Osteocyte (in vitro differentiated cells): ENCODE data around the gene AKAP13. TPM values are rescaled to one million over a fixed set of nuclear protein-coding genes. Genes with fewer than 3 reads are reported as not detected.

Experiments used
- DNase-seq: peaks from one replicate; pipeline ENCODE4 v3.0.0; 2021; ENCODE audit warnings: mixed read lengths; ENCODE audit not compliant: unreplicated experiment; ENCODE audit errors: extremely low spot score
- H3K27ac Mint-ChIP-seq: one replicate; pipeline ENCODE4 v1.8.0; 2021; ENCODE audit warnings: mild to moderate bottlenecking, mixed read lengths; ENCODE audit not compliant: unreplicated experiment
- H3K27me3 Mint-ChIP-seq: one replicate; pipeline ENCODE4 v1.8.0; 2021; ENCODE audit warnings: mixed read lengths; ENCODE audit not compliant: unreplicated experiment
- H3K36me3 Mint-ChIP-seq: one replicate; pipeline ENCODE4 v1.8.0; 2021; ENCODE audit warnings: mixed read lengths; ENCODE audit not compliant: unreplicated experiment
- H3K4me1 Mint-ChIP-seq: one replicate; pipeline ENCODE4 v1.8.0; 2021; ENCODE audit warnings: mixed read lengths; ENCODE audit not compliant: unreplicated experiment
- H3K4me3 Mint-ChIP-seq: one replicate; pipeline ENCODE4 v1.8.0; 2021; ENCODE audit warnings: mild to moderate bottlenecking, moderate library complexity, mixed read lengths; ENCODE audit not compliant: unreplicated experiment
- H3K9me3 Mint-ChIP-seq: one replicate; pipeline ENCODE4 v1.8.0; 2021; ENCODE audit warnings: mixed read lengths; ENCODE audit not compliant: unreplicated experiment
- total RNA-seq: library from RNA; stranded (reverse); gene quantifications from 2 replicates; pipeline ENCODE4 v1.2.1, GENCODE V29; 2021
- TF ChIP-seq, protein P1 (sequence below): fragments of 200-600 bp; sonication (generic); IDR thresholded peaks from 2 replicates; pipeline ENCODE4 v1.5.0; 2021; ENCODE audit warnings: antibody characterized with exemption, mild to moderate bottlenecking, moderate library complexity

The AKAP13 gene
- total RNA-seq, 1 donor from 2014 or later: 146 TPM

GRCh38 chr15:85624291-85624801 lies 243.9 kb downstream of the AKAP13 start:
- H3K36me3 Mint-ChIP-seq: peaks cover 7% of the 10 kb centered on the region
- DNase-seq: no peak
- peak overlapping the region; percentile 73 for H3K27ac Mint-ChIP-seq

GRCh38 chr15:85625166-85625830 lies 244.9 kb downstream of the AKAP13 start:
- Mint-ChIP-seq H3K36me3 (peaks cover 7% of the 10 kb centered on the region), H3K9me3 (no peaks in the 10 kb centered on the region)

More at GRCh38 chr15:85624291-85624801, 243.9 kb downstream of the AKAP13 start:
- no peak overlapping the region for H3K4me3 Mint-ChIP-seq
- peaks cover 47% of the 10 kb centered on the region for H3K4me1 Mint-ChIP-seq
- H3K9me3 Mint-ChIP-seq: no peaks in the 10 kb centered on the region
- TF ChIP-seq, protein P1, sequence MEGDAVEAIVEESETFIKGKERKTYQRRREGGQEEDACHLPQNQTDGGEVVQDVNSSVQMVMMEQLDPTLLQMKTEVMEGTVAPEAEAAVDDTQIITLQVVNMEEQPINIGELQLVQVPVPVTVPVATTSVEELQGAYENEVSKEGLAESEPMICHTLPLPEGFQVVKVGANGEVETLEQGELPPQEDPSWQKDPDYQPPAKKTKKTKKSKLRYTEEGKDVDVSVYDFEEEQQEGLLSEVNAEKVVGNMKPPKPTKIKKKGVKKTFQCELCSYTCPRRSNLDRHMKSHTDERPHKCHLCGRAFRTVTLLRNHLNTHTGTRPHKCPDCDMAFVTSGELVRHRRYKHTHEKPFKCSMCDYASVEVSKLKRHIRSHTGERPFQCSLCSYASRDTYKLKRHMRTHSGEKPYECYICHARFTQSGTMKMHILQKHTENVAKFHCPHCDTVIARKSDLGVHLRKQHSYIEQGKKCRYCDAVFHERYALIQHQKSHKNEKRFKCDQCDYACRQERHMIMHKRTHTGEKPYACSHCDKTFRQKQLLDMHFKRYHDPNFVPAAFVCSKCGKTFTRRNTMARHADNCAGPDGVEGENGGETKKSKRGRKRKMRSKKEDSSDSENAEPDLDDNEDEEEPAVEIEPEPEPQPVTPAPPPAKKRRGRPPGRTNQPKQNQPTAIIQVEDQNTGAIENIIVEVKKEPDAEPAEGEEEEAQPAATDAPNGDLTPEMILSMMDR: no peak
- no peaks in the 10 kb centered on the region for H3K27me3 Mint-ChIP-seq

DNA sequence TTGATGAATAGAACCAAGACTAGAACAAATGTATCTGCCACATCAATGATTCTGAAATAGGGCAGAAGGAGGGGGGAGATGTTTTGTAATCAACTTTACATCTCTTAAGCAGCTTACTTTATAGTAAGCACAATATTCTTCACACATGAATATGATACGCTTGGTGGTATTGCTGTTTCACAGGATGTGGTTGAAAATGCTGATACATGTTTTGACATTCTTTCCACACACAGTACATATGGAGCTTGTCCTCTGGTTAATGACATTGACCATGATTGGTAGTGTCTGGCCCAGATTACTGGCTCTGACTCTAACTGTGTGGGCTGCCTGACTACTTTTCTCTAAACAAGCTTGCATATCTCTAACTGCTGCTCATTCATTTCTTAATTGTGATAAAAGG lies 245.5 kb downstream of the AKAP13 start:
- peak overlapping the region; percentile 73 for H3K27ac Mint-ChIP-seq
- no peak for DNase-seq

More at GRCh38 chr15:85625166-85625830, 244.9 kb downstream of the AKAP13 start:
- H3K27ac Mint-ChIP-seq: peak overlapping the region; percentile 73
- TF ChIP-seq, protein P1: no peak
- no peak for DNase-seq
- H3K27me3 Mint-ChIP-seq: no peaks in the 10 kb centered on the region
- H3K4me1 Mint-ChIP-seq: peaks cover 50% of the 10 kb centered on the region
- H3K4me3 Mint-ChIP-seq: no peak overlapping the region

DNA sequence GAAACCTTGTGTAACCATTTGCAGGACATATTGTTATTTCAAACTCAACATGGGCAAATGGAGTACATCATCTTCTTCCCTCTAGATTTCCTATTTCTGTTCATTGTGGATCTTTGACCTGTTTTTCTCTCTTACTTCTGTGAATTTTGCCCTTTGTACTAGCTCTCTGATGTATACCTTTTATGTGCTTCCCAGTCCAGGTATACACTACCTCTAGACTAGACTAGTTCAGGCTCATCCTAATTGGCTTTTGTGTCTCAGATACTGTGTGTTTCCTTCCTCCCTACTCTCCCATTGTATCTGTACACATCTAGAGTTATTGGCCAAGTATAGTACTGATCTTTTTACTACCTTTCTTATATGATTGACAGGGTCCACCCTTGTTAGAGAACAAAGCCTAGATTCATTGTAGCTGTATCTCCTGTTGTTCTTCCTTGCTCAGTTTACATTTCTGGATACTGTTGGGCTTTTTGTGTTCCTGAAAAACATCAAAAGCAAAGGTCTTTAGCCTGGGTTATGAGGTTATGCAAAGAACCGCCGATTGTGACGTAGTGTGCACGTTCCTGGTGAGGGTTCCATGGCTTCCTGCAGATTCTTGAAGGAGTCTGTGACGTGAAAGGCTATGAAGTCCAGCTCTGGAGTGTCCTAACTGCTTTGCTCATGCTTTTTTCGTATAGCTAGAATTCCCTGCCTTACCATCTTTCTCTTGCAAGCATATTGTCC lies 247.0 kb downstream of the AKAP13 start:
- Mint-ChIP-seq H3K36me3 (peaks cover 12% of the 10 kb centered on the region), H3K4me3 (no peak overlapping the region), H3K27me3 (no peaks in the 10 kb centered on the region), H3K27ac (no peak overlapping the region), H3K9me3 (no peaks in the 10 kb centered on the region), H3K4me1 (peaks cover 47% of the 10 kb centered on the region)
- DNase-seq: no peak
- TF ChIP-seq, protein P1: no peak

More for the DNA sequence above, 245.5 kb downstream of the AKAP13 start:
- peaks cover 11% of the 10 kb centered on the region for H3K36me3 Mint-ChIP-seq
- H3K4me1 Mint-ChIP-seq: peaks cover 52% of the 10 kb centered on the region
- H3K4me3 Mint-ChIP-seq: no peak overlapping the region
- no peaks in the 10 kb centered on the region for H3K9me3 Mint-ChIP-seq
- TF ChIP-seq, protein P1: no peak
- no peaks in the 10 kb centered on the region for H3K27me3 Mint-ChIP-seq

DNA sequence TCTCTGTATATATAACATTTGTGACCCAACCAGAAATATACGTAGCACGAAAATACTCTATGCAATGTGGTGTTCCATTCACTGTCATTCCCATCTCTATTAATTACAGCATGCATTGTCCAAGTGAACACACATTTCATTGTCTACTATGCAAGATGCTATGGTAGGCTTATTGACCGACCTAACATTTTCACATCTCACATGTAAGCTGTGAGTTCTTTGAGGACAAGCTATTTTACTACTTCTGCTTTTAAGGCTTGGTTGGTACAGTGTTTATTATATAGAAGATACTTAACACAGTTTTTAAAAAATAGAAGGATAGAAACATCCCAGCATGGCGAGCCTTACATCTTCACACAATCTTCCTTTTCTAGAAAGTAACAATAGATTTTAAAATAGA lies 249.9 kb downstream of the AKAP13 start:
- no peaks in the 10 kb centered on the region for H3K9me3 Mint-ChIP-seq
- H3K4me3 Mint-ChIP-seq: no peak overlapping the region
- TF ChIP-seq, protein P1: no peak
- no peak for DNase-seq
- H3K36me3 Mint-ChIP-seq: peaks cover 15% of the 10 kb centered on the region
- H3K4me1 Mint-ChIP-seq: peaks cover 20% of the 10 kb centered on the region
- H3K27ac Mint-ChIP-seq: no peak overlapping the region
- no peaks in the 10 kb centered on the region for H3K27me3 Mint-ChIP-seq
